Measurements from ENCODE around the gene LRCH4. TPM values are rescaled to one million over a fixed set of nuclear protein-coding genes. Genes with fewer than 3 reads are reported as not detected.

The LRCH4 gene
- total and polyA plus RNA-seq, 2 donors (not counting 1 experiment from before 2014, with no cell fraction given), result 288 to 289 TPM

GRCh38 chr7:100575746-100576383, 10.1 kb downstream of the LRCH4 start:
- Histone ChIP-seq H4K20me1 (ENCODE audit: control insufficient read depth, insufficient read depth, low read length, poor library complexity, severe bottlenecking) (peaks cover 82% of the 10 kb centered on the region), H3K27ac (ENCODE audit: low read length in 2 of 2) (no peak overlapping the region), H3K4me3 (ENCODE audit: control extremely low read depth in 1 of 5, extremely low read depth in 1 of 5, insufficient read depth in 1 of 5, low read depth in 2 of 5, low read length in 4 of 5) (no peak overlapping the region), H2AFZ (ENCODE audit: insufficient read depth, low read depth, low read length, poor library complexity, severe bottlenecking) (no peak overlapping the region), H3K9ac (ENCODE audit: low read length) (no peak overlapping the region), H3K4me1 (ENCODE audit: control insufficient read depth in 2 of 2, insufficient read depth in 2 of 2, low read length in 2 of 2) (peaks cover 5 to 10% of the 10 kb centered on the region in 2 donors), H3K36me3 (replicated peaks in 1 of 2; ENCODE audit: control extremely low read depth in 1 of 2, control insufficient read depth in 1 of 2, extremely low read depth in 1 of 2, insufficient read depth in 2 of 2, low read length in 1 of 2) (peaks cover 0 to 66% of the 10 kb centered on the region in 2 experiments), H3K27me3 (replicated peaks in 1 of 4; ENCODE audit: control extremely low read depth in 1 of 4, control insufficient read depth in 3 of 4, insufficient read depth in 4 of 4, low read length in 3 of 4) (no peaks in the 10 kb centered on the region), H3K79me2 (ENCODE audit: control insufficient read depth, insufficient read depth, low read length) (peaks cover 33% of the 10 kb centered on the region), H3K4me2 (replicated peaks; ENCODE audit: low read depth, low read length, poor library complexity, severe bottlenecking) (no peak overlapping the region), H3K9me3 (ENCODE audit: control extremely low read depth in 1 of 3, control insufficient read depth in 2 of 3, insufficient read depth in 1 of 3, low read length in 2 of 3) (no peaks in the 10 kb centered on the region)
- peaks cover 6% of the 10 kb centered on the region for H3K4me1 Mint-ChIP-seq
- H3K4me3 Mint-ChIP-seq, result no peak overlapping the region
- CTCF ChIA-PET, result no interaction called here
- DNase-seq, result no peak
- no peak for TF ChIP-seq EZH2 (IDR thresholded peaks at IDR 0.05; ENCODE audit: borderline replicate concordance, insufficient read depth, low read depth, low read length, poor library complexity, severe bottlenecking)
- TF ChIP-seq CTCF (IDR thresholded peaks at IDR 0.05), result no peak
- intact Hi-C loops (cut with micrococcal nuclease), result no loop called here
- 98% methylated on average over 16 of the region's 17 CpGs for WGBS (ENCODE audit: insufficient coverage)
- ATAC-seq (ENCODE audit: low read depth), result no peak
- no peaks in the 10 kb centered on the region for H3K27me3 Mint-ChIP-seq
- no peaks in the 10 kb centered on the region for H3K9me3 Mint-ChIP-seq (ENCODE audit: insufficient read depth)
- no peak overlapping the region for H3K27ac Mint-ChIP-seq
- POLR2A ChIA-PET, result no interaction called here

GRCh38 chr7:100575206-100575631, 10.7 kb downstream of the LRCH4 start:
- Histone ChIP-seq H4K20me1 (ENCODE audit: control insufficient read depth, insufficient read depth, low read length, poor library complexity, severe bottlenecking) (peaks cover 79% of the 10 kb centered on the region), H3K4me3 (ENCODE audit: control extremely low read depth in 1 of 5, extremely low read depth in 1 of 5, insufficient read depth in 1 of 5, low read depth in 2 of 5, low read length in 4 of 5) (no peak overlapping the region), H3K9ac (ENCODE audit: low read length) (no peak overlapping the region), H3K79me2 (ENCODE audit: control insufficient read depth, insufficient read depth, low read length) (peaks cover 27% of the 10 kb centered on the region), H3K27me3 (replicated peaks in 1 of 4; ENCODE audit: control extremely low read depth in 1 of 4, control insufficient read depth in 3 of 4, insufficient read depth in 4 of 4, low read length in 3 of 4) (no peaks in the 10 kb centered on the region), H3K4me2 (replicated peaks; ENCODE audit: low read depth, low read length, poor library complexity, severe bottlenecking) (no peak overlapping the region), H3K9me3 (ENCODE audit: control extremely low read depth in 1 of 3, control insufficient read depth in 2 of 3, insufficient read depth in 1 of 3, low read length in 2 of 3) (no peaks in the 10 kb centered on the region), H3K27ac (ENCODE audit: low read length in 2 of 2) (no peak overlapping the region), H2AFZ (ENCODE audit: insufficient read depth, low read depth, low read length, poor library complexity, severe bottlenecking) (no peak overlapping the region), H3K4me1 (ENCODE audit: control insufficient read depth in 2 of 2, insufficient read depth in 2 of 2, low read length in 2 of 2) (peaks cover 11 to 17% of the 10 kb centered on the region in 2 donors), H3K36me3 (replicated peaks in 1 of 2; ENCODE audit: control extremely low read depth in 1 of 2, control insufficient read depth in 1 of 2, extremely low read depth in 1 of 2, insufficient read depth in 2 of 2, low read length in 1 of 2) (peaks cover 0 to 60% of the 10 kb centered on the region in 2 experiments)
- Mint-ChIP-seq H3K9me3 (ENCODE audit: insufficient read depth) (no peaks in the 10 kb centered on the region), H3K4me1 (peaks cover 9% of the 10 kb centered on the region), H3K4me3 (no peak overlapping the region), H3K27ac (no peak overlapping the region), H3K27me3 (no peaks in the 10 kb centered on the region)
- POLR2A ChIA-PET, result no interaction called here
- intact Hi-C loops (cut with micrococcal nuclease), result no loop called here
- WGBS (ENCODE audit: insufficient coverage), result 97% methylated on average over 14 of the region's 14 CpGs
- DNase-seq (no peak), ATAC-seq (ENCODE audit: low read depth) (no peak)
- TF ChIP-seq EZH2 (IDR thresholded peaks at IDR 0.05; ENCODE audit: borderline replicate concordance, insufficient read depth, low read depth, low read length, poor library complexity, severe bottlenecking) (no peak), CTCF (IDR thresholded peaks at IDR 0.05) (no peak)
- CTCF ChIA-PET, result no interaction called here
